ENCODE measurements around the gene RPS6KA4.

RPS6KA4 gene

DNA sequence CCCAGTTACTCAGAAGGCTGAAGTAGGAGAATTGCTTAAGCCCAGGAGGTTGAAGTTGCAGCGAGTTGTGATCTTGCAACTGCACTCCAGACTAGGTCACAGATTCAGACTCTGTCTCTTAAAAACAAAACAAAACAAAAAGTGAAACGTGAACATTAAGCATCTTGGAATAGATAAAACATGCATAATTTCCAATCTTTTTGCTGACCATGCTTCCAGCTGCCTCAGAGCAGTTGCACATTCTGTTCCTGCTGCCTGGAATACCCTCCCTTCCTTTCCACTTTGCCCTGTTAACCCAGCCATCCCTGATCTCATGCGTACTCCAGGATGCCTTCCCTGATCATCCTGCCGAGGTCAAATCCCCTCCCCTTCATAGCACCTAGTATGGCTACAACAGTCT is 19.7 kb upstream of the RPS6KA4 start:
- H3K4me3 ChIP-seq (replicated peaks; ENCODE audit: low read depth, low read length) = no peak overlapping the region
- TF ChIP-seq, protein P1, sequence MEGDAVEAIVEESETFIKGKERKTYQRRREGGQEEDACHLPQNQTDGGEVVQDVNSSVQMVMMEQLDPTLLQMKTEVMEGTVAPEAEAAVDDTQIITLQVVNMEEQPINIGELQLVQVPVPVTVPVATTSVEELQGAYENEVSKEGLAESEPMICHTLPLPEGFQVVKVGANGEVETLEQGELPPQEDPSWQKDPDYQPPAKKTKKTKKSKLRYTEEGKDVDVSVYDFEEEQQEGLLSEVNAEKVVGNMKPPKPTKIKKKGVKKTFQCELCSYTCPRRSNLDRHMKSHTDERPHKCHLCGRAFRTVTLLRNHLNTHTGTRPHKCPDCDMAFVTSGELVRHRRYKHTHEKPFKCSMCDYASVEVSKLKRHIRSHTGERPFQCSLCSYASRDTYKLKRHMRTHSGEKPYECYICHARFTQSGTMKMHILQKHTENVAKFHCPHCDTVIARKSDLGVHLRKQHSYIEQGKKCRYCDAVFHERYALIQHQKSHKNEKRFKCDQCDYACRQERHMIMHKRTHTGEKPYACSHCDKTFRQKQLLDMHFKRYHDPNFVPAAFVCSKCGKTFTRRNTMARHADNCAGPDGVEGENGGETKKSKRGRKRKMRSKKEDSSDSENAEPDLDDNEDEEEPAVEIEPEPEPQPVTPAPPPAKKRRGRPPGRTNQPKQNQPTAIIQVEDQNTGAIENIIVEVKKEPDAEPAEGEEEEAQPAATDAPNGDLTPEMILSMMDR (IDR thresholded peaks at IDR 0.05; ENCODE audit: low read depth, low read length, missing control alignments) = no peak
- DNase-seq (ENCODE audit: extremely low read depth, low read depth) = no peak

DNA sequence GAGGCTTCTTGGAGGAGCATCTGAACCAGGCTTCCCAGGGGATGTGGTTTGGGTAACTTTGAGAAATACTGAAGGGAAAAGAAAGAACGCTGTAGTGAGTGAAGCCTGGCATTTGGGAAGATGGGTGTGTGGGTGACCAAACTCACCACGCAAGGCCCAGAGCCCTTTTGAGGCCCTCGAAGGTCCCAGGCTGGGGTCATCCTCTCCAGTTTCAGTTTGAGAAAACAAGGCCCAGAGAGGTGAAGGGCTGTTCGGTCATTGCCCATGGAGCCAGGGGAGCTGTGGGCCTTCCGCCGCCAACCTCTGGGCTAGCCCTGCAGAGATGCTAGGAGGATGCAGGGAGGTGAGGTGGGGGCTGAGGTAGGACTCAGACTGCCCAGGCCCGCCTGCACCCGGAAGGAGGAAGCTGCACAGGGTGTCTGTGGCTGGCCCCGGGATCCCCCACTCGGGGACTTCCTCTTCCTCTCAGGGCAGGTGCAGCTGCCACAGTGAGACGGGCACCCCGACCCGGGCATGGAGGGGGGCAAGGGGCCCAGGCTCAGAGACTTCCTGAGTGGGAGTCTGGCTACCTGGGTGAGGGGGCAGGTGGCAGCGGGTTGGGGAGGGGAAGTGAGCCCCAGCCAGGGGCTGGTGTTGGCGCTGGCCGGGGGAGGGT is 19.1 kb upstream of the RPS6KA4 start, which contains the start of gene CCDC88B:
TSS of gene CCDC88B (plus strand) at position 451 of the 655 bp plus-strand sequence. CDS start at position 514, 63 bp downstream.
- TF ChIP-seq, protein P1 (IDR thresholded peaks at IDR 0.05; ENCODE audit: low read depth, low read length, missing control alignments) = no peak
- no peak within 1 kb of the TSS for H3K4me3 ChIP-seq (replicated peaks; ENCODE audit: low read depth, low read length)
- no peak for DNase-seq (ENCODE audit: extremely low read depth, low read depth)

- no peak overlapping the region for H3K4me3 ChIP-seq (replicated peaks; ENCODE audit: low read depth, low read length)
- DNase-seq (ENCODE audit: extremely low read depth, low read depth) = no peak
- TF ChIP-seq, protein P1 (IDR thresholded peaks at IDR 0.05; ENCODE audit: low read depth, low read length, missing control alignments) = no peak
Observed at GRCh38 chr11:64340671-64341335, 18.2 kb upstream of the RPS6KA4 start.

GRCh38 chr11:64341429-64341828 is 17.5 kb upstream of the RPS6KA4 start:
- no peak for DNase-seq (ENCODE audit: extremely low read depth, low read depth)
- no peak overlapping the region for H3K4me3 ChIP-seq (replicated peaks; ENCODE audit: low read depth, low read length)
- TF ChIP-seq, protein P1 (IDR thresholded peaks at IDR 0.05; ENCODE audit: low read depth, low read length, missing control alignments) = no peak

GRCh38 chr11:64341851-64342791 is 16.8 kb upstream of the RPS6KA4 start:
- 0 out of 2 replicates have a peak overlapping the region, but pooled peaks have one; percentile 21 for H3K4me3 ChIP-seq (replicated peaks; ENCODE audit: low read depth, low read length)
- DNase-seq (ENCODE audit: extremely low read depth, low read depth) = peak; percentile 27
- TF ChIP-seq, protein P1 (IDR thresholded peaks at IDR 0.05; ENCODE audit: low read depth, low read length, missing control alignments) = peak; percentile 45

- no peak overlapping the region for H3K4me3 ChIP-seq (replicated peaks; ENCODE audit: low read depth, low read length)
- TF ChIP-seq, protein P1 (IDR thresholded peaks at IDR 0.05; ENCODE audit: low read depth, low read length, missing control alignments) = no peak
Observed at GRCh38 chr11:64342869-64343745, 15.9 kb upstream of the RPS6KA4 start.

More at GRCh38 chr11:64342869-64343745, 15.9 kb upstream of the RPS6KA4 start:
- DNase-seq (ENCODE audit: extremely low read depth, low read depth) = no peak

Data from HFF-Myc (cell line).